Duodenal mucosa (tissue), 2 donors: ENCODE measurements around the gene KLHL21.
A peak's percentile ranks its signal among the peaks of the same experiment; 100 is the strongest.

Experiments
- H3K27ac ChIP-seq: one replicate; pipeline ENCODE4 v1.7.0; 2013; ENCODE audit warnings: low read depth, low read length
- H3K27me3 ChIP-seq, 2 donors: one replicate each; pipeline ENCODE4 v1.7.0; 2013; ENCODE audit warnings: low read length in 2 of 2, control low read depth in 1 of 2; ENCODE audit not compliant: insufficient read depth in 2 of 2, control insufficient read depth in 1 of 2
- H3K36me3 ChIP-seq, 2 donors: one replicate each; pipeline ENCODE4 v1.7.0; 2013; ENCODE audit warnings: low read length in 2 of 2, control low read depth in 1 of 2; ENCODE audit not compliant: insufficient read depth in 2 of 2, control insufficient read depth in 1 of 2
- H3K4me1 ChIP-seq, 2 donors: one replicate each; pipeline ENCODE4 v1.7.0; 2013; ENCODE audit warnings: low read length in 2 of 2, control low read depth in 1 of 2; ENCODE audit not compliant: insufficient read depth in 2 of 2, control insufficient read depth in 1 of 2
- H3K4me3 ChIP-seq, 2 donors: one replicate each; pipeline ENCODE4 v1.7.0; 2013; ENCODE audit warnings: low read length in 2 of 2, low read depth in 1 of 2
- H3K9ac ChIP-seq, 2 donors: one replicate each; pipeline ENCODE4 v1.7.0; 2013; ENCODE audit warnings: low read length in 2 of 2, low read depth in 1 of 2
- H3K9me3 ChIP-seq, 2 donors: one replicate each; pipeline ENCODE4 v1.7.0; 2013; ENCODE audit warnings: low read length in 2 of 2, control low read depth in 1 of 2; ENCODE audit not compliant: control insufficient read depth in 1 of 2

The KLHL21 gene

GRCh38 chr1:6625584-6626149 is 23.0 kb upstream of the KLHL21 start:
- H3K9ac ChIP-seq = peak overlapping the region; percentile 58 to 78
- peaks cover 16 to 46% of the 10 kb centered on the region in 2 donors for H3K36me3 ChIP-seq
- no peaks in the 10 kb centered on the region for H3K27me3 ChIP-seq
- peak overlapping the region; percentile 53 for H3K27ac ChIP-seq
- peak overlapping the region; percentile 78 to 88 for H3K4me3 ChIP-seq
- peaks cover 3 to 17% of the 10 kb centered on the region in 2 donors for H3K4me1 ChIP-seq
- H3K9me3 ChIP-seq = no peaks in the 10 kb centered on the region

GRCh38 chr1:6624710-6625583 is 22.3 kb upstream of the KLHL21 start, which contains the start of gene THAP3:
THAP3 (plus strand) TSS chr1:6624868; CDS start chr1:6625219, 351 bp downstream.
- H3K9me3 ChIP-seq = no peaks in the 10 kb centered on the region
- H3K4me1 ChIP-seq = peaks cover 3 to 17% of the 10 kb centered on the region in 2 donors
- peak within 1 kb of the TSS; percentile 60 to 78 for H3K9ac ChIP-seq
- H3K4me3 ChIP-seq = peak within 1 kb of the TSS; percentile 78 to 88
- H3K27ac ChIP-seq = peak within 1 kb of the TSS; percentile 53
- peaks cover 16 to 47% of the 10 kb centered on the region in 2 donors for H3K36me3 ChIP-seq
- H3K27me3 ChIP-seq = no peaks in the 10 kb centered on the region

DNA sequence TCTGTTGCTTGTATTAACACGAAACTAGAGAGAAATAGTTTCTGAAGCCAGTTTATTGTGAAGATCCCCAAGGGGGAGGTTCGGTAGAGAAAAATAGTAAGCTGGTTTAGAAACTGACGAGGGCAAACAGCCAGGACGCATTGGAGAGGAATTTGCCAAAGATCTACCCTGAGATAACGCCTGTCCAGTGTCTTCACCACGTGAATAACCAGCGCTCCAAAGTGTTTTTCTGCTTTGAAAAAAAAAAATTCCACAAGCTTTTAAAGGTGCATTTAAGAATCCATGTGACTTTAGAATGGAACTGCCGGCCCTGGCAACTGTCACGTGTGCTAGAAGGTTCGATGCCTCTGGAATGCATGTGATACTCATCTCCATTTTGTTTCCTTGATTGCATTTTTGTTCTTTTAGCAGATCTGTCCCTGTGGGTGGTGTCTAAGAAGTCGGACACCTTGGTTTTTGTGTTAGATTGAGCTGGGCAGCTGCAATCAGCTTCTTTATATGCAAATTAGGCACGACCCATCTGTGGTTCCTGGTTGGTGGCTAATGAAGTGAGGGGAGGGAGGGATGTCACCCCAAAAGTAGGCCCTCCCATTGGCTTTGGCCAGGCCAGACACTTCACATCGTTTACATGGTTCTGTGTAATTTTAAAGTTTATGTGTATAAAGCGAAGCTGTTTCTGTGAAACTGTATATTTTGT is 20.7 kb upstream of the KLHL21 start:
- H3K4me1 ChIP-seq = peaks cover 3 to 17% of the 10 kb centered on the region in 2 donors
- no peak overlapping the region for H3K9ac ChIP-seq
- no peaks in the 10 kb centered on the region for H3K27me3 ChIP-seq
- H3K27ac ChIP-seq = no peak overlapping the region
- H3K36me3 ChIP-seq = peaks cover 13 to 42% of the 10 kb centered on the region in 2 donors
- no peak overlapping the region for H3K4me3 ChIP-seq
- no peaks in the 10 kb centered on the region for H3K9me3 ChIP-seq

DNA sequence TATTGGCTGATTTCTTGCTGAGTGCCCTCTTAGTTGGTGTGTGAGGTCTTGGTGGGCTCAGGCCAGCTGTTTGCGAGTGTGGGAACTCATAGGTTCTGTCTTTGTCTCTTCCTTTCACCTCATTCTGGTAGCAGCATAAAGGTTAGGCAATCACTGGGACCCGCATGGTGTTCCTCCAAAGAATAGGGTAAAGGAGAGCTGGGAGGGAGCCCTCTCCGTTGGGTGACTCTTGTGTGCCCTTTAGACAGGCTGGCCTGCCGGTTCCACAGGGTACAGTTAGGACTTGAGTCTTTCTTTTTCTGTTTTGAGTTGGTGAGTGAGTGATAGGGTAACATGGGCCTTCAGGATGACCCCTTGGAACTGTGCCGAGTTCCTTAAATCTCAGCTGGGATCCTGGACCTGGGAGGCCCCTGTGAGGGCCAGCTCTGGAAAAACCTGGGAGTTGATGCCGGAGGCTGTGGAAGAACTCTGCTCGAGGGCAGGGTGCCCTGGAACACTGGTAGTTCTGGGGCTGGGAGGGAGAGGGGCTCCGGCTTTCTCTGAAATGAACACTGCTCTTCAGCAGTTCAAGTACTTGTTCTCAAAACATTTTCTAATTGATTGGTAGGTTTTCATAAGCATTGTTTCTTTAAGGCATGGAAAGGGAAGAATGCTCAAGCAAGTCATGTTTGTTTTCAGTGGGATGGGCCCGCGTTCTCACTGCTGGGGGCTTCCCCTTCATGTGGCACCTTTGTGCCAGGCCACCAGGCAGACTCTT is 19.9 kb upstream of the KLHL21 start:
- Histone ChIP-seq H3K9ac (no peak overlapping the region), H3K27ac (no peak overlapping the region), H3K27me3 (no peaks in the 10 kb centered on the region), H3K36me3 (peaks cover 11 to 36% of the 10 kb centered on the region in 2 donors), H3K4me1 (peaks cover 3 to 17% of the 10 kb centered on the region in 2 donors), H3K9me3 (no peaks in the 10 kb centered on the region), H3K4me3 (no peak overlapping the region)

DNA sequence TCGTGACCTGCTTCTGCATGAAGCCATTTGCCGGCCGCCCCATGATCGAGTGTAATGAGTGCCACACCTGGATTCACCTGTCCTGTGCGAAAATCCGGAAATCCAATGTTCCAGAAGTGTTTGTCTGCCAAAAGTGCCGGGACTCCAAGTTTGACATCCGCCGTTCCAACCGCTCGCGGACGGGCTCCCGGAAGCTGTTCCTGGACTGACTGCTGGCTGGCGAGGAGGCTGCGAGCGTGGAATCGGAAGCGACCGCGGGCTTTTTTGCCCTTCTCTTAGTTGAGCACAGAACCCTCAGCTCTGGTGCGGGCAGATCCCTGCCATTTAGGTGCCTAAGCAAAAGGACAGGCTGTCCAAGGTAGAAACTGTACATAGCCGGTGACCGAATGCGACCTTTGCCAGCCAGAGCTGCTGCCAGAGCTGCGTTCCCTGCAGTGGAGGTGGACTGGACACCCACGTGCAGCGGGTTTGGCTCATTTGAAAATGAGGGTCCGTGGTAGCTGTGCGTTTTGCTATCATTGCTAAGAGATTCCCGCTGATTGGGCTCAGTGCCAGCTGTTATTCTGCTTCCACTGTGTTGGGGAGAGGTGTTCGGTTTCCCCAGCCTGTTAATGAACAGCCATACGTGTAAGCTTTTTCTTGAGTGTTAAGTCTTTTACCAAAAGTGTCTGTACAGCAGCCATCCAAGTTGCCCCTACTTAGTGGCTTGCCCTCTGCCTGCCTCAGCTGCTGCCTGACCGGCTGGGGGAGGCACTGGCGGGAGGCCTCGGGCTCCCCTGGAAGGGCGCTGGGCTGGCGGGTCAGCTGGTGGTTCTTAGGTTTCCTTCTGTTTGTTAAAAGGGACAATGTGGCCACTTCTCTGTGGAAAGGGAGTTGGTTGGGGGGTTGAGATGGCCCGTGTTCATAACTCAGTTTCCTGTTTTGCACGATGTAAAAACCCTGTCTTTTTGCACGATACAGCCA is 19.0 kb upstream of the KLHL21 start:
- no peak overlapping the region for H3K27ac ChIP-seq
- H3K4me3 ChIP-seq = no peak overlapping the region
- peaks cover 9 to 36% of the 10 kb centered on the region in 2 donors for H3K36me3 ChIP-seq
- no peaks in the 10 kb centered on the region for H3K27me3 ChIP-seq
- H3K9me3 ChIP-seq = no peaks in the 10 kb centered on the region
- H3K4me1 ChIP-seq = peaks cover 3 to 17% of the 10 kb centered on the region in 2 donors
- no peak overlapping the region for H3K9ac ChIP-seq

GRCh38 chr1:6619045-6619444 is 16.4 kb upstream of the KLHL21 start:
- Histone ChIP-seq H3K9ac (no peak overlapping the region), H3K9me3 (no peaks in the 10 kb centered on the region), H3K4me3 (no peak overlapping the region), H3K36me3 (peaks cover 8 to 36% of the 10 kb centered on the region in 2 donors), H3K27me3 (no peaks in the 10 kb centered on the region), H3K4me1 (no peaks in the 10 kb centered on the region), H3K27ac (no peak overlapping the region)

DNA sequence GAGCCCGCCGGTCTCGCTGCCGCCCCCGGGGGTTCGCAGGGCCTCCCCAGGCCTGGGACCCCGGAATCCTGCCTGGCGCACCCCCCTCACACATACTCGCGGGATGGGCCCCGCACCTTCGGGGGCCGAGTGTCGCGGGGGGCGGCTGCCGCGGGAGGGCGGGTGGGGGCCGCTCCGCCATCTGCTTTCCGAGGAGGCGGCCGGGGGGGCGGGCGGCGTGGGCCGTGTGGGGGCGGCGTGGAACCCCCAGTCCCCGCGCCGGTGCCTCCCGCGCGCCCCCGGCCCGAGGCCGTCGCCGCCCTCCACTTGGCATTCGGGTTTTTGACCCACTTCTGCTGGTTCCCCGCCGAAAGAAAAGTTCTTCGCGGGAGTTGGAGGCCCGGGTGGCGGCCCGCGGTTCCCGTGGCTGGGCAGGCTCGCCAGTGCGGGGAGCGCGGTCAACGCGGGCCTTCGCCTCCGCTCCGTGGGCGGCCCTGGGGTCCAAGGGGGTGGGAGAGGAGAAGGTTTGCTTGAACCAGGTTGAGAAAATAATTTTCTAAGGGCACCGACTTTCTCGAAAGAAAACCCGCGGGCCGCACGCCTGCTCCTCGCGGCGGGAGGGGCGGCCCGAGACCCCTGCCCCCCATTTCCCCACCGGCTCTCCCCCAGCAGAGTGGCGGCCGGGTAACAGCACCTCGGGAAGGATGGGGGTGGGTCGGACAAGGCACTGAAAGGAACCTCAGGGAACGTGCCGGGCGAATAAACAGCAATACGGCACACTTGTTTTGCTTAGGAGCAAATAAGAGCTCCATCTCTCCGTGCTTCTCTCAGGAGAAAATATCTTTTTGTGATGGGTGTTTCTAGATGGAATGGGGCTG is 12.5 kb upstream of the KLHL21 start:
- H3K9ac ChIP-seq = peak overlapping the region in 1 of 2 donors; percentile 54
- peaks cover 4 to 10% of the 10 kb centered on the region in 2 donors for H3K36me3 ChIP-seq
- no peak overlapping the region for H3K27ac ChIP-seq
- no peaks in the 10 kb centered on the region for H3K9me3 ChIP-seq
- peaks cover 4% of the 10 kb centered on the region in 2 donors for H3K4me1 ChIP-seq
- no peaks in the 10 kb centered on the region for H3K27me3 ChIP-seq
- H3K4me3 ChIP-seq = peak overlapping the region; percentile 48 to 60

GRCh38 chr1:6614019-6614928 is 11.6 kb upstream of the KLHL21 start:
- H3K4me1 ChIP-seq = peaks cover 4% of the 10 kb centered on the region in 2 donors
- no peaks in the 10 kb centered on the region for H3K27me3 ChIP-seq
- H3K9ac ChIP-seq = peak overlapping the region; percentile 51 to 61

More at GRCh38 chr1:6614019-6614928, 11.6 kb upstream of the KLHL21 start:
- H3K4me3 ChIP-seq = peak overlapping the region; percentile 63 to 69
- peaks cover 0 to 2% of the 10 kb centered on the region in 2 donors for H3K36me3 ChIP-seq
- peak overlapping the region; percentile 75 for H3K27ac ChIP-seq
- H3K9me3 ChIP-seq = no peaks in the 10 kb centered on the region
